GM19328 (cell line): Measurements from ENCODE around the gene LCOR.

ENCODE experiments used
- ATAC-seq: cut with Tn5 transposase; IDR thresholded peaks from one replicate; pipeline ENCODE4 v1.9.1; 2021; ENCODE audit warnings: mild to moderate bottlenecking, moderate library complexity; ENCODE audit not compliant: unreplicated experiment

The LCOR gene

DNA sequence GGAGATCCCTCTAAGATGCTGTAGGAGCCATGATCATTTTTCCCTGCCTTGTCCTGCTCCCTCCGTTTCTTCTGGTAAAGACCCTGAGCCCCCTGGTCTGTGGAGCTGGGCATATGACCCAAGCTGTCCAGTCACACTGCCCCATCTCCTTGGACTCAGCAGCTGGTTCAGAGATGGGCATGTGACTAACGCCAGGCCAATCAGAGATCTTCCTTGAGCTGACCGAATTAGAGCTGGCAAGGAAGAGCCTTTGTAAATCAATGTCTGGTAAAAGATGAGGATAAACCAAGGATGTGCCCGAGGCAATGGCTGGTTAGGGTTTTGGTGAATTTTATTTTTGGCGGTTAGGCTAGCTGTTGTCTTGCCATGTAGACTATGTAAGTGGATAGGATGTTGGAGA, 173.3 kb downstream of the LCOR start:
- ATAC-seq = no peak

DNA sequence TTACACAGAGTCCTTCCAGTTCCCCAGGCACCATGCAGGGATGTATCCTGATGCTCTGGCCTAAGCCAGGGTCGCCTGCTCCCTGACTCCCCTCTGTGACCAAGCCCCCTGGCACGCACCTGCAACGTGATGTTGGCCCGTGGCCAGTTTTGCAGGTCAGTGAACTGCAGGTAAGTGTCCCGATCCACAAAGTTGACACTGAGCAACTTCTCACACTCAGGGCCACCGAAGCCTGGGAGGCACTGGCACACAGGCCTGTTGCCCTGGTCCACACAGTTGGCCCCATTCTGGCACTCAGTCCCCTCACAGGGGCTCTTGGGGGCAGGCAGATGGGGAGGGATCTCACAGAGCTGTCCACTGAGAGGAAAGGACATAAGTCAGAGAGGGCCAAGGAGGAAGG, 174.3 kb downstream of the LCOR start:
- no peak for ATAC-seq

DNA sequence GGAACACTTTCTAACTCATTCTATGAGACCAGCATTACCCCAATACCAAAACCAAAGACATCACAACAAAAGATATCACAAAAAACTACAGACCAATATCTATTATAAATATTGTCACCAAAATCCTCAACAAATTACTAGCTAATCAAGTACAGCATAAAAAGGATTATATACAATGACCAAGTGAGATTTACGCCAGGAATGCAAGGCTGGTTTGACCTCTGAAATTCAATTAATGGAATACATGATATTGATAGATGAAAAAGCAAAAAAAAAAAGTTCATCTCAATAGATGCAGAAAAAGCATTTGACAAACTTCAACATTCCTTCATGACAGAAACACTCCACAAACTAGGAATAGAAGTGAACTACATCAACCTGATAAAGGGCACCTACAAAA, 175.3 kb downstream of the LCOR start:
- ATAC-seq = no peak

DNA sequence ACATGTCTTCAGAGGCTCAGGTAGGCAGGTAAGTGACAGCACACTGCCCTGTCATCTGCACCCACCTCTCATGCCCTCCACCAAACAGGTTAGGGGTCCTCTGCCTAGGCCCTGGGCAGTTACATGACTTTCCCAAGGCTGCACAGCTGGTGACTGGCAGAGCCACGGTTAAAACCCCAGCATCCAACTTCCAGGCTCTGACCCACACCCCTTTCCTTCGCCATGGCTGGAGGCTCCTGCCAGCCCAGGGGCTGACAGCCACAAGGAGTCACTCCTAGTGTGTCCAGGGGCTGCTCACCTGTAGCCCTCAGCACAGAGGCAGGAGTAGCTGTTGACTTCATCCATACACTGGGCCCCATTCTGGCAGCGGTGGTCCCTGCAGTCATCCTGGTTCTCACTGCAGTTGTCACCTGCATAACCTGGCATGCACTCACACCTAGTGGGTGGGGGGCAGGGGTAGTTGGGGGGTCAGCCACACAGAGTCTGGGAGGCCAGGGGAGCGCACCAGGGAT, 178.7 kb downstream of the LCOR start:
- ATAC-seq = no peak

DNA sequence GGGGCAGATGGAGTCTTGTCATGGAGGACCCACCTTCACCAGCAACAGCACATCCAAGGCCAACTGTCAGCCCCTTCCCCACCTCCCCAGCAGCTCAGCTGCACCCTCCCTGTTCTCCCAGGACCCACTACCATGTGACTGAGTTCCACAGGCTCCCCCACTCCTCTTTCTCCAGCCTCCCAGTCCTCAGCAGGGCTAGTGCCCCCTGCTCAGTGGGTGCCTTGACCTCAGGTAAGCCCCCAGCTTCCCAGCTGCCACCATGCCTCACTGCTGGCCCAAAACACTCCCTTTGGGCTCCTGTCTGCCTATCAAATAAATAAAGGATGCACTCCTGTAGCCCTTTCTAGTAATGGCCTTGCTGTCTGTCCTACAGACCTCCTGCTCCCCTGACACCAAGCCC, 179.3 kb downstream of the LCOR start:
- no peak for ATAC-seq

DNA sequence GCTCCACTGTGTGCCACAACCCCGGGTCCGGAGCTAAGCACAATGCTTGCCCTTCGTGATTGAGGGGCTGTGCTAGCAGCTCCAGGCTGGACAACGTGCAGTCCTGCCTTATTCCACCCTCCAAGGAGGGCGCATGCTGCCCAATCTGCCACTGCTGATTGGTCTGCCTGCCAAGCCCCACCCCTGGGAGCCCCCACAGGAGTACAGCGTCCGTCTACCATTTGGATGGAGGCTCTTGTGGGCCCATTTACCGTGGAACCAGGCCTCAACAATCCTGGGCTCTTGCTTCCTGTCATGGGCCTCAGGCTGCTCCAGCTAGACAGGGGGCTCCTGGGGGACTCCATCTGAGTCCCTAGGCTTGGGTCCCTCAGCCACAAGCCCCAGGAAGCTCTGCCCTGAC, 180.4 kb downstream of the LCOR start:
- no peak for ATAC-seq

DNA sequence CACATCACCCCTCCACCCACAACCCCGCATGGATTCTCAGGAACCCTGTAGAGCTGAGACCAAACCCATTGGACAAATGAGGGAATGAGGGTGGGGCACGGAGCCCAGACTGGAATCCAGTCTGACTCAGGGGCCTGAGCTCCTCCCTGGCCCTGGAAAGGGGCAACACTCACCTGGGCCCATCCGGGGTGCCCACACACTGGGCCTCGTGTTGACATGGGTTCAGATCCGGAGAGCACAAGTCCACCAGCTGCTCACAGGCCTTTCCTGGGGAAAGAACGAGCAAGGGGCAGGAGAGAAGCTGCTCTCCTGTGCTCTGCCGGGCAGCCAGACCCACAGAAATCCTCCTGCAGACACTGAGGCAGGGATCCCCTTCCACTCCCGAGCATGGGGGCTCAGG, 181.5 kb downstream of the LCOR start:
- no peak for ATAC-seq

DNA sequence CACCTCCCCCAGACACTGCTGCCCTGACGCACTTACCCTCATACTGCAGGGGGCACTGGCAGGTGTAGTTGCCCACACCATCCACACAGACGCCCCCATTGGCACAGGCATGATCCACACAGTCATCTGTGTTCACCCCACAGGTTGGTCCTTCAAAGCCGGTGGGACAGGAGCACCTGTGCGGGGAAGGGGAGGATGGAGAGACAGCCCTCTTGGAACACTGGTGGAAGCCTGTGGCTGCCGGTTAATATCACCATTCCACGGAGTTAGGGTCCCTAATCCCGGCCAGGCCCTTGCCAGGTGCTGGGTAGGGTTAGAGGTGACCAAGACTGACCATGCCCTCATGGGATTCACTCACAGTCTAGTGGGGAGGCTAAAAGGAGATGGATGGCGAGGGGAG, 181.9 kb downstream of the LCOR start:
- no peak for ATAC-seq

DNA sequence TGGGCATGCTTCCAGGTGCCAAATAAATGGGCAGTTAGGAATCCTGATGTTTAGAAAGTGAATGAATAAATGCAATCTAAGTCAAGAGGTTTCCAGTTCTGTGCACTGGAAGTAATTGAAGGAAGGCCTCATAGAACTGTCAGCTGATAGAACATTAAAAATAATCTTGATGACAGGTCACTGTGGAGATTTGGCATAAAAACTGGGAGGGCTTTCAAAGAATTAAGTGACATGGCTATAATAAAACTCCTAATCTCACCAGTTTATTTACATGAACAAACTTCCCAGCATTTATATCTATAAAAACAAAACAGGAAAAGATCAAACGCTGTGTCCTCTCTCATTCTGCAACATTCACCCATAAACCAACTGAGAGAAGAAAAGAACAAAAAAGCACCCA, 183.1 kb downstream of the LCOR start:
- no peak for ATAC-seq

DNA sequence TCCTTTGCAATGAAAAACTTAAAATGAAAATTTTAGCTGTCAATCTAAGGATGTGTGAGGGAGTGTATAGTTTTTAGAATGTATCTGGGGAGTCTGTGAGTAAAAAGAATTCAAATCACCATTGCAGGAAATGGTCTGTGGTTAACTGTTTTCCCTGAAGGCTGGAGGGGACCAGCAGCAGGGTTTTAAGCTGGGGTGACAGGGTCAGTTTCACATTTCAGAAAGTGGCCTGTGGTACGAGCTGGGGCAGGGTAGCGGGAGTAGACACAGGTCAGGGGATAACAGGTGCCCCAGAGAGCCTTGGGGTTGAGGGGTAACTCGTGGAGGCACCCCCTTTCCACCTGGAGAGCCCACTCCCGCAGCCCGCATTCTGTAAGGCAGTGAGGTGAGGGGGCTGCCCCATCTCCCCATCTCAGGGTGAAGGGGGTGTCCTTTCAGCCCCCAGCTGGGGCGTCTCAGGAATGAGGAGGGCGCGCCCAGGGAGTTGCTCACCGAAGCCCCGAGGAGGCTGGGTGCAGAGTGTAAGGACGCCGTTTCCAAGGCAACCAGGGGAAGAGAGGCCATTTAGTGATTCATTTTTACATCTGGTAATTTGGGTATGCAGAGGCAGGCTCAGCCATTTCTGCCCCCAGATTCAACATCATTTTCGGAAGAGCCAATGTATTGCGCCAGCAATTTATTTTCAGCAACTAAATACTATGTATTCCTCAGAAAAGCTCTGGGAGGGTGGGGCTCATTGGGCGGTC, 184.8 kb downstream of the LCOR start:
- peak; percentile 63 for ATAC-seq

DNA sequence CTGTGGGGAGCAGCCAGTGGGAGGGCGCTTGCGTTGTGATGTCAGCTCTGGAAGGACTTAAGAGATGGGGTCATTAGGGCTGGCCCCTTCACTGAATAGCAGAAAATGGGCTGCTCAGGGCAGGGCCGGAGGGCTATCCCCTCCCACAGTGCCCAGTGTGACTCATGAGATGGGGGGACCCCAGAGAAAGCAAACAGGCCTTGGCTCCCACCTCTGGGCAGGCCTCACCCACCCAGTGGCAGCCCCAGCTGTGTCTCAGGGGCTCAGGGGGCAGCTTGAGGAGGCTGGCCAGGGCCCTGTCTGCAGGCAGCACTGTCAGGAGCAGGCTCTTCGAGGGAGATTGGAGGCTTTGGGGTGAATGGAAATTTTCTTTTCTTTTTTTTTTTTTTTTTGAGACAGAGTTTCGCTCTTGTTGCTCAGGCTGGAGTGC, 185.4 kb downstream of the LCOR start:
- ATAC-seq = no peak

DNA sequence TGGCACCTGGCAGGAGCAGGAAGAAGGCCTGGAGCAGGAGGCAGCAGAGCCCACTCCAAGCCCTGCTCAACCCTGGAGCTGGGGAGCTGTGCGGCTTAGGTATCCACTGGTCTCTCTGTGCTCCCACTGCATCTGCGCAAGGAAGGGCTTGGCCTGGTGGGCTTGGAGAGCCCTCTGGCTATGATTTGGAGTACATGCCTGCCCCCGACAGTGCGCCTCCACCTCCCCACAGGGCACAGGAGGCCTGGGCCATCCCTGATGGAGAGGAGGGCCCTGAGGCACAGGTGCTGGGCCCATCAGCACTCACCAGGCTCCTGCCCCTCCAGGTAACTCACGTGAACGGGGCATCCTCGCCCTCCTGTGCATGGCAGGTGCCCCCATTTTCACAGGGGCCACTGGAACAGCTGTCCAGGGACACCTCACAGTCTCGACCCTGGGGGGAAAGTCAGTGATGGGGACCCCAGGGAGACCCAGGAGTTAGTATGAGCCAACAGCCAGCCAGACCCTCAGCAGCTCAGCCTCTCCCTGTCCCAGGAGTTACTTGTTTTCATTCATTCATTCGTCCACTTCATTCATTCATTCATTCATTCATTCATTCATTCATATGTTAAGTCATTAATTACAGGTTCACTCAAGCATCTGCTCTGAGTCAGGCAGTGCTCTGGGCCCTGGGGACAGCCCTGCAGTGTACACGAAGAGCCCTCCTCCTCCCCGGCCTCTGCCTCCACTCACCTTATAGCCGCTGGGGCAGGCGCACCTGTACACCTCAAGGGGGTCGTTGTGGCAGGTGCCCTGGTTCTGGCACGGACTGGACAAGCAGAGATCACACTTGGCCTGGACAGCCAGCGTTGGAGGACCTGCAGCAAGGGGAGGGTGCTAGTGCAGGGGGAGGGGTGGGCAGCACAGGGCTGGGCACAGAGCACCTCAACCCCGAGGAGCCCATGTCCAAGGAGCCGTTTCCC, 186.4 kb downstream of the LCOR start:
- ATAC-seq = no peak

DNA sequence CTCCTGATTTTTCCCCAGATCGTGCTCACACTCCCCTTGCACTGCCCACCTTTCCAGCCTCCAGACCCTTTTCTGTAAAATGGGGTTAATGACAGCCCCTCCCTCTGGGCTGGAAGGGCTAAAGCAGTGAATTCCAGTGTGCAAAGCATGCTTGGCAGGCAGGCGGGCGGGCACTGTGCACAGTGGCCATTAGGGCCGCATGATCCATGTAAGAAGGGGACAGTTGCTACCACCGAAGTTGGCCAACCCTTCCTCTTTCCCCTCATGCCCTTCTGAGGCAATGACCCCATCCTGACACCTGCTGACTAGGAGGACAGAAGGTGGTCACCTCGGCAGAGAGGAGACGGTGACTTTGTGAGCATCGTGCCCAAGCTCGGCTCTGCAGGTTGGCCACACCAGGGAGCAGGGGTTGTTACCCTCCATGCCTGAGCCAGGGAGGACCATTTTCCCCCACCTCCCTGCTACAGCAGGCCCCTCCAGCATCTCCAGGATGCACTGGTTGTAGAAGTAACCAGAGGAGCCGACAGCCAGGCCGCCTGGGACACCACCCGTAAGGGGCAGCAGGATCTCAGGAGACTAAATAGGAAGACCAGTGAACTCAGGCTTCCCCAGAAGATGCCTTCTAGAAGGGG, 187.2 kb downstream of the LCOR start:
- ATAC-seq = no peak

DNA sequence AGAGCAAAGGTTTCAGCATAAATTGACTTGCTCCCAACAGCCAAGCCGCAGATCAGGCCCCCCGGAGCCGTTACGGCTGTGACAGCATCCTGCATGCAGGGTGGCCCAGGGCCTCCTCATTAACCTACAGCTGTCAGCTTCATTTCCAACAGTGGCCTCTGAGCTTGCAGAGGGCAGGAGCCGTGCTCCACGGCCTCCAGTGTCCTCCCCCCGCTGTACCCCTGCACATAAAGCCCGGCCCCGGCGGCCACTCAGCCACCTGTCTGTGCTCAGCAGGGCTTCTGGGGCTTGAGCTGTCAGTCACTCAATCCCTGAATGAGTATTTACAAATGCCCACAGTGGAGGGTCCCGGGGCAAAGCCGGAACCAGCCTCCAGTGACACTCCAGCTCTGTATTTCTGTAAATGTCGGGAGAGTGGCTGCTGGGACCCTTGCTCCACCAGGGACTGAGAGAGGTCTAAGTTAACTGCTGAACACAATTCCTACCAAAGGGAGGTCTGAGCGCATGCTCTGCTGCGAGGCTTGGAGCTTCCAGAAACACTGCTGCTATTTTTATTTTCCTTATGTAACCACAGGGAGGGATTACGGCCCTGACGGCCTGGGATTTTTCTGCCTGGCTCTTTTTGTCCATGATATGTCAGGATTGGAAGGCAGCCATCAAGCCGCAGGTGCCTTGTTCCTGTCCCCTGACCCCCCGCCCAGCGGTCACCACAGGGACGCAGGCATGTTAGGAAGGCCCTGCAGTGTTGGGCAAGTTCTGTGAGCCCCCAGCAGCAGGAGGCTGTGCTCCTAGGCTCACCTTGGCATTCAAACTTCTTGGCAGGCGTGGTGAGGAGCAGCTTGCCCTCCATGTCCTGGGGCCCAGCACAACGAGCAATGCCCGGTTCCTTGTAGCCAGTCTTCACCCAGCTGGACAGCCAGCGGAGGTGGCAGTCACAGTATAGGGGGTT, 188.6 kb downstream of the LCOR start:
- no peak for ATAC-seq

DNA sequence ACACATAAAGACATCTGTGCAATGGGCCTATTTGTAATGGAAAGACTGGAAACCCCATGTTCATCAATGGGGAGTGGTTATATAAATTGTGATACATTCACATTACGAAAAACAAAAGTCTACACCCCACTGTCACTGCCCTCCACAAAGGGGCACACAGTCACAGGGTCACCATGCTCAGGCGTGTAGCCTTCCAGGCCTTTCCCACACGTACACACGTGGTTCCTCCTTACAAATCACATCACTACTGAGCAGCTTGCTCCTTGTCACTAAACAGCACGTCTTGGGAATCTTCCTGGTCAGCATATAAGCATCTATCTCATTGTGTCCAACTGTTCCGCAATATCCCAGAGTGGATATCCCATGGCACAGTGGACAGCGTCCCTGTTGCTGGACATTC, 190.5 kb downstream of the LCOR start:
- no peak for ATAC-seq

DNA sequence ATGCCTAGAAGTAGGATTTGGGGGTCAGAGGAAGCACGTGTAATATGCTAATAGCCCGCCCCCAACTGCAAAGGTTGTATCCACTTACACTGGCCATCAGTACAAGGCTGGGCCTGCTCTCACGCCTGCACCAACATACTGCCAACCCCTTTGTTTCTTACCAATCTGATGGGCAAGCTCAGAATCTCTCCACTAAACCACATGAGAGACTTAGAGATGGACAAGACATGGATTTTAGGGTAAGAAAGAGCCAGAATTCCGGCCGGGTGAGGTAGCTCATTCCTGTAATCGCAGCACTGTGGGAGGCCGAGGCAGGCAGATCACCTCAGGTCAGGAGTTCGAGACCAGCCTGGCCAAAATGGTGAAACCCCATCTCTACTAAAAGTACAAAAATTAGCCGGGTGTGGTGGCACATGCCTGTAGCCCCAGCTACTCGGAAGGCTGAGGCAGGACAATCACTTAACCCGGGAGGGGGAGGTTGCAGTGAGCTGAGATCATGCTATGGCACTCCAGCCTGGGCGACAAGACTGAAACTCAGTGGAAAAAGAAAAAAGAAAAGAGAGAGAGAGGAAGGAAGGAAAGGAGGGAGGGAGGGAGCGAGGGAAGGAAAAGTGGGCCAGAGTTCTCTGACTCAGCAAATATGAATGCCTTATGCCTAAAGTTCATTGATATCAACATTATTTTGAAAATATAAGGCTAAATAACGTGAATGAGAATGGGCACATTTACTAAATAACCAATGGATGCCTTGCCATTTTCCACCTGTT, 191.5 kb downstream of the LCOR start:
- ATAC-seq = no peak

DNA sequence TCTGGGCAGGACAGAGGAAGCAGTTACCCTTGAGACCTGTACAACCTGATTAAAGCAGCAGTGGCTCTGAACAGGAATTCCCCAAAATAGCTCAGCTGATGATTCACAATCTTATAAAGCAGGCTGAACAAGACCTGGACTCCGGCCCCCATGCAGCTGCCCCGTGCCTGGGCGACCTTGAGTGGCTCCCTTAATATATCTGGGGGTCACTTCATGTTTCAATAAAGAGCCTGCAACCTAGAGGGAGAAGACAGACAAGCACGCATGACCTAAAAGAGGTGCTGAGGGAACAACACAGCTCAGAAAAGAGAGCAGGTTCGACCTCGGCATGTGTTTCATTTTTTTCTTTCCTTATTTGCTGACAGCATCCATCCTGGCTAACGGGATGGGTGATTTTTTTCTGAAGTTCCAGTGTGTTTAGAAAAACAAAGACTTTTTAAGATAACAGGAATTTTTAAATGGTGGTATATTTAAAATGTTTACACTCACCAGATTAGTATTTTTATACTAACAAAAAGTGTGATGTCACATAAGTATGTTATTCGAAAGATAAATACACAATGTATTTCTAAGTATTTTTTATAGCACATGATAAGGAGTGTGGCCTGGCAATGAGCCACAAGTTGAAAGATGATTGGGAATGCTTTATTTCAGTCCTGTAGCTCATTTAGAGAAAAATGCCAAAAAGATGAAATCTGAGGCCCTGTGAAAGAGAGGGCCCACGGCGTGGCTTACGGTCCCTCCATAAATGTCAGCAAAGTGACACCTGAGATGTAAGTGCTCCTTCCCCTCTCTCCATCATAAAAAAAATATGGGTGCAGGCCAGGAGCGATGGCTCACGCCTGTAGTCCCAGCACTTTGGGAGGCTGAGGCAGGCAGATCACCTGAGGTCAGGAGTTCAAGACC, 192.3 kb downstream of the LCOR start:
- ATAC-seq = no peak

DNA sequence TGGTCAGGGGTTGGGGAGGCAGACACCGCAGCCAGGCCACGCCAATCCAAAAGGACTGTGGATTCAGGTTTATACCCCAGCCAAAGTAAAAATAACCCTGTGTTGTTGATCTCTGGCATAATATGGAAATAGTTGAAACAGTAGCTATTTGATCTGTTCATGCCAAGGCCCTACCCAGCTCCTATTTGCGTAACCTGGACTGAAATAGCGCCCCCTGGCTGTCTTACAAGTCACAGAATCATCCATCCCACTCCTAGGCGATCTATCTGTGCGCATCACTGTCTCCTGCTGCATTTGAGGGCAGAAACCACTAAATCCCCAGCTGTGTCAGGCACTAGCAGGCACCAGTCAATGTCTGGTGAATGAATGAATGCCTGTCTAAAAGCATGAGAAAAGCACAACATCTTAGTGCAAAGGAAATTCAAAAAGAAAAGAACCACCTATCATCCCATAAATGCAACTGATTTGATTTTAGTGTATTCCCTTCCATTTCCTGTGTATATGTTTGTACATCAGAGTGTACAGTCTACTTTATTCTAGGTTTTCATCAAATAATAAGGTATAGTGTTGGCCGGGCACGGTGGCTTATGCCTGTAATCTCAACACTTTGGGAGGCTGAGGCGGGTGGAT, 193.6 kb downstream of the LCOR start:
- ATAC-seq = no peak
